IPS-18a (cell line): ENCODE results near the gene ARHGAP21.
"Not testable (repeated sequence)": the region's sequence is repeated elsewhere in the genome, so short reads cannot be mapped to it uniquely, and the experiment has no call there.

ENCODE experiments used
- H3K27ac ChIP-seq: one replicate; pipeline ENCODE4 v1.5.1; 2013; ENCODE audit warnings: low read length
- H3K27me3 ChIP-seq: one replicate; pipeline ENCODE4 v1.6.1; 2013; ENCODE audit warnings: mild to moderate bottlenecking, low read length; ENCODE audit not compliant: control insufficient read depth, insufficient read depth
- H3K36me3 ChIP-seq: one replicate; pipeline ENCODE4 v1.6.1; 2013; ENCODE audit warnings: low read depth, low read length; ENCODE audit not compliant: control insufficient read depth
- H3K4me1 ChIP-seq: one replicate; pipeline ENCODE4 v1.6.1; 2013; ENCODE audit warnings: low read depth, low read length; ENCODE audit not compliant: control insufficient read depth
- H3K4me3 ChIP-seq: one replicate; pipeline ENCODE4 v1.5.1; 2013; ENCODE audit warnings: low read length
- H3K9ac ChIP-seq: one replicate; pipeline ENCODE4 v1.6.1; 2013; ENCODE audit warnings: mild to moderate bottlenecking, low read length, moderate library complexity
- H3K9me3 ChIP-seq: one replicate; pipeline ENCODE4 v1.6.1; 2013; ENCODE audit warnings: low read depth, low read length; ENCODE audit not compliant: control insufficient read depth

Gene ARHGAP21

GRCh38 chr10:24744946-24745345 lies 21.3 kb upstream of the ARHGAP21 start:
- H3K27me3 ChIP-seq, result no peaks in the 10 kb centered on the region
- no peak overlapping the region for H3K27ac ChIP-seq
- H3K9me3 ChIP-seq, result no peaks in the 10 kb centered on the region
- H3K4me1 ChIP-seq, result no peaks in the 10 kb centered on the region
- H3K36me3 ChIP-seq, result no peaks in the 10 kb centered on the region
- H3K4me3 ChIP-seq, result no peak overlapping the region
- H3K9ac ChIP-seq, result no peak overlapping the region

GRCh38 chr10:24740714-24741113 lies 17.0 kb upstream of the ARHGAP21 start:
- Histone ChIP-seq H3K4me1 (no peaks in the 10 kb centered on the region), H3K9ac (no peak overlapping the region), H3K4me3 (no peak overlapping the region), H3K36me3 (no peaks in the 10 kb centered on the region), H3K27me3 (no peaks in the 10 kb centered on the region), H3K27ac (no peak overlapping the region), H3K9me3 (no peaks in the 10 kb centered on the region)

GRCh38 chr10:24737001-24737400 lies 13.3 kb upstream of the ARHGAP21 start:
- no peaks in the 10 kb centered on the region for H3K4me1 ChIP-seq
- no peak overlapping the region for H3K27ac ChIP-seq
- no peaks in the 10 kb centered on the region for H3K36me3 ChIP-seq
- no peak overlapping the region for H3K9ac ChIP-seq
- no peak overlapping the region for H3K4me3 ChIP-seq
- H3K9me3 ChIP-seq, result no peaks in the 10 kb centered on the region
- H3K27me3 ChIP-seq, result no peaks in the 10 kb centered on the region

- no peaks in the 10 kb centered on the region for H3K9me3 ChIP-seq
- H3K27me3 ChIP-seq, result no peaks in the 10 kb centered on the region
- H3K9ac ChIP-seq, result no peak overlapping the region
- no peak overlapping the region for H3K4me3 ChIP-seq
- peaks cover 5% of the 10 kb centered on the region for H3K4me1 ChIP-seq
- no peak overlapping the region for H3K27ac ChIP-seq
- no peaks in the 10 kb centered on the region for H3K36me3 ChIP-seq
Observed at GRCh38 chr10:24731942-24732341, 8.3 kb upstream of the ARHGAP21 start.

- H3K4me1 ChIP-seq, result peaks cover 5% of the 10 kb centered on the region
- no peaks in the 10 kb centered on the region for H3K36me3 ChIP-seq
Observed at GRCh38 chr10:24730811-24731210, 7.1 kb upstream of the ARHGAP21 start.

GRCh38 chr10:24727786-24728185 lies 4.1 kb upstream of the ARHGAP21 start:
- Histone ChIP-seq H3K9me3 (no peaks in the 10 kb centered on the region), H3K36me3 (no peaks in the 10 kb centered on the region), H3K27ac (no peak overlapping the region), H3K4me1 (peaks cover 9% of the 10 kb centered on the region), H3K27me3 (peaks cover 7% of the 10 kb centered on the region), H3K9ac (no peak overlapping the region), H3K4me3 (no peak overlapping the region)

More at GRCh38 chr10:24730811-24731210, 7.1 kb upstream of the ARHGAP21 start:
- Histone ChIP-seq H3K4me3 (no peak overlapping the region), H3K27ac (no peak overlapping the region), H3K9ac (no peak overlapping the region), H3K27me3 (peaks cover 2% of the 10 kb centered on the region), H3K9me3 (no peaks in the 10 kb centered on the region)

- H3K4me3 ChIP-seq, result no peak overlapping the region
- H3K27ac ChIP-seq, result no peak overlapping the region
- peaks cover 9% of the 10 kb centered on the region for H3K4me1 ChIP-seq
- H3K27me3 ChIP-seq, result peaks cover 15% of the 10 kb centered on the region
- no peak overlapping the region for H3K9ac ChIP-seq
- no peaks in the 10 kb centered on the region for H3K9me3 ChIP-seq
- H3K36me3 ChIP-seq, result no peaks in the 10 kb centered on the region
Observed at GRCh38 chr10:24726626-24727025, 2.9 kb upstream of the ARHGAP21 start.

- not testable (repeated sequence) for H3K27ac ChIP-seq, H3K4me3 ChIP-seq
- H3K4me1 ChIP-seq, result peaks cover 14% of the 10 kb centered on the region
Observed at GRCh38 chr10:24726029-24726428, 2.3 kb upstream of the ARHGAP21 start.

GRCh38 chr10:24724381-24725228 lies 918 bp upstream of the ARHGAP21 start:
- Histone ChIP-seq H3K36me3 (no peaks in the 10 kb centered on the region), H3K4me1 (peaks cover 28% of the 10 kb centered on the region), H3K9ac (peak overlapping the region; percentile 76), H3K9me3 (no peaks in the 10 kb centered on the region), H3K27me3 (peaks cover 34% of the 10 kb centered on the region), H3K27ac (no peak overlapping the region), H3K4me3 (peak overlapping the region; percentile 96)

More at GRCh38 chr10:24726029-24726428, 2.3 kb upstream of the ARHGAP21 start:
- H3K9ac ChIP-seq, H3K9me3 ChIP-seq, H3K36me3 ChIP-seq: not testable (repeated sequence)
- peaks cover 21% of the 10 kb centered on the region for H3K27me3 ChIP-seq

GRCh38 chr10:24723386-24723787 lies 300 bp downstream of the ARHGAP21 start:
- Histone ChIP-seq H3K4me3 (peak overlapping the region; percentile 96), H3K27me3 (peaks cover 45% of the 10 kb centered on the region), H3K36me3 (no peaks in the 10 kb centered on the region), H3K4me1 (peaks cover 40% of the 10 kb centered on the region), H3K9me3 (no peaks in the 10 kb centered on the region), H3K9ac (no peak overlapping the region), H3K27ac (no peak overlapping the region)

GRCh38 chr10:24722676-24723385 lies 856 bp downstream of the ARHGAP21 start:
- Histone ChIP-seq H3K27ac (peak overlapping the region; percentile 64), H3K4me1 (peaks cover 41% of the 10 kb centered on the region), H3K36me3 (no peaks in the 10 kb centered on the region), H3K27me3 (peaks cover 47% of the 10 kb centered on the region), H3K4me3 (peak overlapping the region; percentile 88), H3K9me3 (no peaks in the 10 kb centered on the region), H3K9ac (peak overlapping the region; percentile 86)
